Measurements from ENCODE around the gene EEPD1. TPM values are rescaled to one million over a fixed set of nuclear protein-coding genes. Genes with fewer than 3 reads are reported as not detected.

The EEPD1 gene
- total RNA-seq, 1 donor from 2014 or later: 7.1 TPM

- DNase-seq: no peak
- no peaks in the 10 kb centered on the region for H3K9me3 ChIP-seq (replicated peaks)
- H3K27ac ChIP-seq (replicated peaks): no peak overlapping the region
- H3K4me1 ChIP-seq: peaks cover 67% of the 10 kb centered on the region
- TF ChIP-seq CTCF (IDR thresholded peaks at IDR 0.05; ENCODE audit: borderline replicate concordance): no peak
- no peaks in the 10 kb centered on the region for H3K27me3 ChIP-seq (ENCODE audit: low read depth)
- no peaks in the 10 kb centered on the region for H3K36me3 ChIP-seq
- H3K4me3 ChIP-seq: no peak overlapping the region
- intact Hi-C loops (cut with micrococcal nuclease): loop anchor here (10.0 kb wide), 1 partner anchor 66 kb away; no protein-coding TSS in a partner anchor
Observed at GRCh38 chr7:36208997-36209813, 56.2 kb downstream of the EEPD1 start.

- Histone ChIP-seq H3K4me3 (no peak overlapping the region), H3K9me3 (replicated peaks) (no peaks in the 10 kb centered on the region), H3K27me3 (ENCODE audit: low read depth) (no peaks in the 10 kb centered on the region), H3K4me1 (peaks cover 66% of the 10 kb centered on the region), H3K27ac (replicated peaks) (no peak overlapping the region), H3K36me3 (no peaks in the 10 kb centered on the region)
- intact Hi-C loops (cut with micrococcal nuclease): loop anchor here (10.0 kb wide), 1 partner anchor 65 kb away; no protein-coding TSS in a partner anchor
- DNase-seq: no peak
- no peak for TF ChIP-seq CTCF (IDR thresholded peaks at IDR 0.05; ENCODE audit: borderline replicate concordance)
Observed at GRCh38 chr7:36209814-36210183, 56.7 kb downstream of the EEPD1 start.

- no peaks in the 10 kb centered on the region for H3K36me3 ChIP-seq
- intact Hi-C loops (cut with micrococcal nuclease): no loop called here
- no peak for DNase-seq
- peak overlapping the region; percentile 27 for H3K27ac ChIP-seq (replicated peaks)
- peaks cover 66% of the 10 kb centered on the region for H3K4me1 ChIP-seq
- no peak for TF ChIP-seq CTCF (IDR thresholded peaks at IDR 0.05; ENCODE audit: borderline replicate concordance)
- H3K9me3 ChIP-seq (replicated peaks): no peaks in the 10 kb centered on the region
- H3K27me3 ChIP-seq (ENCODE audit: low read depth): no peaks in the 10 kb centered on the region
- H3K4me3 ChIP-seq: no peak overlapping the region
Observed at GRCh38 chr7:36210291-36210922, 57.4 kb downstream of the EEPD1 start.

- no peak overlapping the region for H3K4me3 ChIP-seq
- no peak overlapping the region for H3K27ac ChIP-seq (replicated peaks)
- no peaks in the 10 kb centered on the region for H3K27me3 ChIP-seq (ENCODE audit: low read depth)
- no peak for DNase-seq
- H3K9me3 ChIP-seq (replicated peaks): no peaks in the 10 kb centered on the region
- intact Hi-C loops (cut with micrococcal nuclease): no loop called here
- no peaks in the 10 kb centered on the region for H3K36me3 ChIP-seq
- no peak for TF ChIP-seq CTCF (IDR thresholded peaks at IDR 0.05; ENCODE audit: borderline replicate concordance)
- H3K4me1 ChIP-seq: peaks cover 47% of the 10 kb centered on the region
Observed at GRCh38 chr7:36214608-36215456, 61.8 kb downstream of the EEPD1 start.

- no peak for DNase-seq
- intact Hi-C loops (cut with micrococcal nuclease): no loop called here
- no peaks in the 10 kb centered on the region for H3K36me3 ChIP-seq
- H3K9me3 ChIP-seq (replicated peaks): no peaks in the 10 kb centered on the region
- no peak overlapping the region for H3K4me3 ChIP-seq
- TF ChIP-seq CTCF (IDR thresholded peaks at IDR 0.05; ENCODE audit: borderline replicate concordance): no peak
- H3K27ac ChIP-seq (replicated peaks): no peak overlapping the region
- H3K27me3 ChIP-seq (ENCODE audit: low read depth): no peaks in the 10 kb centered on the region
- peaks cover 41% of the 10 kb centered on the region for H3K4me1 ChIP-seq
Observed at GRCh38 chr7:36215457-36215765, 62.4 kb downstream of the EEPD1 start.
